ENCODE results near the gene MED17. TPM values are rescaled to one million over a fixed set of nuclear protein-coding genes. Genes with fewer than 3 reads are reported as not detected.

The MED17 gene
- total and polyA plus RNA-seq, 2 of the 13 experiments (the other 11 are each of a cell fraction or from before 2014, with no cell fraction given): 23.1 to 37.0 TPM

DNA sequence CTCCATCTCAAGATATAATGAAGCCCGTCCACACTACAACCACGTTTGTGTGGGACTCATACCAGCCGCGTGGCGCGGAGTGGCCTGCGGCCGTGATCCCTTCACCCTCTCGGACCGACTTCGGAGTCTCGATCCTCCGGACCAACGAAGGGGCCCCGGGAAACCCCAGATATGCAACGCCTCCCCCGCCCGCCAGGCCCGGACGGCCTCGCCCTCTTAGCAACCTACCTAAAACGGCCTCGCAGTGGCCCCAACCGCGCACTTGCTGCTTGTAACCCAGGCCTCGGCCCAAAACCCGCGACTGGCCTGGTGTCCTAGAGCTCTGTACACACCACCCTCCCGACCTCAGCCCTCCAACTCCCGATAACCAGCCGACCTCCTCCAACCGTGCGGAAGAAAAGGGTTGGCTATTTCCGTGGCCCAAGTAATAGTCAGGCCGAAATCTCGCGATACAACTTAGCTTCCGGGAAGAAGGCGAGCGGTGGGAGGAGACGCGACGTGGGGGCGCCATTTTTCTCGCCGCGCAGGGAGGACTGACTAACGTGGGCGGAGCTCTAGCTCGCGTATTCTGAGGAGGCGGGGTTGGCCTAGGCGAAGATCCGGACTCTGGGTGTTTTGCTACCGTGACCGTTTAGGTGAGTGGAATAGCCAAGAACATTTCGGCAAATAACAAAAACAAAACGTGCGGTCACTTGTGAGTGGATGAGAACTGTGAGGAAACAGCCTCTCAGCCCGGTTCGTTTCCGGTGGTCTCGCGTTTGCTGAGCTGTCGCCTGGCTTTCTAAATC, 42.8 kb upstream of the MED17 start, which contains the start of the genes C11orf54 and TAF1D (continued):
- TF ChIP-seq, protein P1, sequence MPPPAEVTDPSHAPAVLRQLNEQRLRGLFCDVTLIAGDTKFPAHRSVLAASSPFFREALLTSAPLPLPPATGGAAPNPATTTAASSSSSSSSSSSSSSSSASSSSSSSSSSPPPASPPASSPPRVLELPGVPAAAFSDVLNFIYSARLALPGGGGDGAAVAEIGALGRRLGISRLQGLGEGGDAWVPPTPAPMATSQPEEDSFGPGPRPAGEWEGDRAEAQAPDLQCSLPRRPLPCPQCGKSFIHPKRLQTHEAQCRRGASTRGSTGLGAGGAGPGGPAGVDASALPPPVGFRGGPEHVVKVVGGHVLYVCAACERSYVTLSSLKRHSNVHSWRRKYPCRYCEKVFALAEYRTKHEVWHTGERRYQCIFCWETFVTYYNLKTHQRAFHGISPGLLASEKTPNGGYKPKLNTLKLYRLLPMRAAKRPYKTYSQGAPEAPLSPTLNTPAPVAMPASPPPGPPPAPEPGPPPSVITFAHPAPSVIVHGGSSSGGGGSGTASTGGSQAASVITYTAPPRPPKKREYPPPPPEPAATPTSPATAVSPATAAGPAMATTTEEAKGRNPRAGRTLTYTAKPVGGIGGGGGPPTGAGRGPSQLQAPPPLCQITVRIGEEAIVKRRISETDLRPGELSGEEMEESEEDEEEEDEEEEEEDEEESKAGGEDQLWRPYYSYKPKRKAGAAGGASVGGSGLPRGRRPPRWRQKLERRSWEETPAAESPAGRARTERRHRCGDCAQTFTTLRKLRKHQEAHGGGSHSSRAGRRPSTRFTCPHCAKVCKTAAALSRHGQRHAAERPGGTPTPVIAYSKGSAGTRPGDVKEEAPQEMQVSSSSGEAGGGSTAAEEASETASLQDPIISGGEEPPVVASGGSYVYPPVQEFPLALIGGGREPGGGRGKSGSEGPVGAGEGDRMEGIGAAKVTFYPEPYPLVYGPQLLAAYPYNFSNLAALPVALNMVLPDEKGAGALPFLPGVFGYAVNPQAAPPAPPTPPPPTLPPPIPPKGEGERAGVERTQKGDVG (CRISPR knock-in tag; IDR thresholded peaks at IDR 0.05; ENCODE audit: borderline replicate concordance): peak; percentile 70; the same call in 1 of the 2 replicates
- no peak for TF ChIP-seq IKZF4 (CRISPR knock-in tag; IDR thresholded peaks at IDR 0.05; ENCODE audit: borderline replicate concordance, low read depth, not compliant biosample characterization)
- TF ChIP-seq ZSCAN25 (CRISPR knock-in tag; IDR thresholded peaks at IDR 0.05): no peak
- TF ChIP-seq, protein P2, sequence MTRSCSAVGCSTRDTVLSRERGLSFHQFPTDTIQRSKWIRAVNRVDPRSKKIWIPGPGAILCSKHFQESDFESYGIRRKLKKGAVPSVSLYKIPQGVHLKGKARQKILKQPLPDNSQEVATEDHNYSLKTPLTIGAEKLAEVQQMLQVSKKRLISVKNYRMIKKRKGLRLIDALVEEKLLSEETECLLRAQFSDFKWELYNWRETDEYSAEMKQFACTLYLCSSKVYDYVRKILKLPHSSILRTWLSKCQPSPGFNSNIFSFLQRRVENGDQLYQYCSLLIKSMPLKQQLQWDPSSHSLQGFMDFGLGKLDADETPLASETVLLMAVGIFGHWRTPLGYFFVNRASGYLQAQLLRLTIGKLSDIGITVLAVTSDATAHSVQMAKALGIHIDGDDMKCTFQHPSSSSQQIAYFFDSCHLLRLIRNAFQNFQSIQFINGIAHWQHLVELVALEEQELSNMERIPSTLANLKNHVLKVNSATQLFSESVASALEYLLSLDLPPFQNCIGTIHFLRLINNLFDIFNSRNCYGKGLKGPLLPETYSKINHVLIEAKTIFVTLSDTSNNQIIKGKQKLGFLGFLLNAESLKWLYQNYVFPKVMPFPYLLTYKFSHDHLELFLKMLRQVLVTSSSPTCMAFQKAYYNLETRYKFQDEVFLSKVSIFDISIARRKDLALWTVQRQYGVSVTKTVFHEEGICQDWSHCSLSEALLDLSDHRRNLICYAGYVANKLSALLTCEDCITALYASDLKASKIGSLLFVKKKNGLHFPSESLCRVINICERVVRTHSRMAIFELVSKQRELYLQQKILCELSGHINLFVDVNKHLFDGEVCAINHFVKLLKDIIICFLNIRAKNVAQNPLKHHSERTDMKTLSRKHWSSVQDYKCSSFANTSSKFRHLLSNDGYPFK (CRISPR knock-in tag; IDR thresholded peaks at IDR 0.05; ENCODE audit: borderline replicate concordance): peak; percentile 85; the same call in 1 of the 2 replicates
- peak; percentile 72; the same call in 1 of the 2 replicates for TF ChIP-seq ZZZ3 (CRISPR knock-in tag; IDR thresholded peaks at IDR 0.05; ENCODE audit: borderline replicate concordance)
- TF ChIP-seq RELA (CRISPR knock-in tag; IDR thresholded peaks at IDR 0.05): no peak
- TF ChIP-seq ZSCAN29 (CRISPR knock-in tag; conservative IDR thresholded peaks at IDR 0.05): 0 out of 2 replicates have a peak, but pooled peaks have one; percentile 23
- peak; percentile 74; the same call in 1 of the 2 replicates for TF ChIP-seq ISL2 (CRISPR knock-in tag; IDR thresholded peaks at IDR 0.05)
- TF ChIP-seq ZNF143 (CRISPR knock-in tag; IDR thresholded peaks at IDR 0.05): peak; percentile 21; the same call in 1 of the 2 replicates
- TF ChIP-seq HNRNPK (IDR thresholded peaks at IDR 0.05; ENCODE audit: low read depth, low read length, poor library complexity, severe bottlenecking): peak; percentile 9
- TF ChIP-seq ZC3H4 (CRISPR knock-in tag; IDR thresholded peaks at IDR 0.05; ENCODE audit: borderline replicate concordance): peak; percentile 61; the same call in 1 of the 2 replicates
- peak; percentile 69 for TF ChIP-seq NR2C2 (CRISPR knock-in tag; IDR thresholded peaks at IDR 0.05; ENCODE audit: borderline replicate concordance)
- TF ChIP-seq AKAP8 (CRISPR knock-in tag; IDR thresholded peaks at IDR 0.05): 0 out of 2 replicates have a peak, but pooled peaks have one; percentile 15
- TF ChIP-seq YEATS4 (CRISPR knock-in tag; IDR thresholded peaks at IDR 0.05; ENCODE audit: borderline replicate concordance): peak; percentile 84
- TF ChIP-seq LCORL (IDR thresholded peaks at IDR 0.05): no peak
- peak; percentile 67; the same call in 1 of the 2 replicates for TF ChIP-seq LCORL (CRISPR knock-in tag; IDR thresholded peaks at IDR 0.05)
- TF ChIP-seq SAP130 (CRISPR knock-in tag; IDR thresholded peaks at IDR 0.05; ENCODE audit: low read depth): peak; percentile 87
- TF ChIP-seq, protein P3, sequence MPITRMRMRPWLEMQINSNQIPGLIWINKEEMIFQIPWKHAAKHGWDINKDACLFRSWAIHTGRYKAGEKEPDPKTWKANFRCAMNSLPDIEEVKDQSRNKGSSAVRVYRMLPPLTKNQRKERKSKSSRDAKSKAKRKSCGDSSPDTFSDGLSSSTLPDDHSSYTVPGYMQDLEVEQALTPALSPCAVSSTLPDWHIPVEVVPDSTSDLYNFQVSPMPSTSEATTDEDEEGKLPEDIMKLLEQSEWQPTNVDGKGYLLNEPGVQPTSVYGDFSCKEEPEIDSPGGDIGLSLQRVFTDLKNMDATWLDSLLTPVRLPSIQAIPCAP (CRISPR knock-in tag; IDR thresholded peaks at IDR 0.05; ENCODE audit: low read depth): no peak
- no peak for TF ChIP-seq ZNF101 (CRISPR knock-in tag; IDR thresholded peaks at IDR 0.05; ENCODE audit: borderline replicate concordance, low read depth)
- TF ChIP-seq NONO (IDR thresholded peaks at IDR 0.05): no peak
- TF ChIP-seq NONO (CRISPR knock-in tag; conservative IDR thresholded peaks at IDR 0.05): peak; percentile 71
- no peak for TF ChIP-seq RBAK (CRISPR knock-in tag; IDR thresholded peaks at IDR 0.05)
- 0 out of 2 replicates have a peak, but pooled peaks have one; percentile 23 for TF ChIP-seq ZNF878 (CRISPR knock-in tag; IDR thresholded peaks at IDR 0.05)

All from HepG2 (cell line).